Measurements from ENCODE around the gene SUCLA2.

The SUCLA2 gene

DNA sequence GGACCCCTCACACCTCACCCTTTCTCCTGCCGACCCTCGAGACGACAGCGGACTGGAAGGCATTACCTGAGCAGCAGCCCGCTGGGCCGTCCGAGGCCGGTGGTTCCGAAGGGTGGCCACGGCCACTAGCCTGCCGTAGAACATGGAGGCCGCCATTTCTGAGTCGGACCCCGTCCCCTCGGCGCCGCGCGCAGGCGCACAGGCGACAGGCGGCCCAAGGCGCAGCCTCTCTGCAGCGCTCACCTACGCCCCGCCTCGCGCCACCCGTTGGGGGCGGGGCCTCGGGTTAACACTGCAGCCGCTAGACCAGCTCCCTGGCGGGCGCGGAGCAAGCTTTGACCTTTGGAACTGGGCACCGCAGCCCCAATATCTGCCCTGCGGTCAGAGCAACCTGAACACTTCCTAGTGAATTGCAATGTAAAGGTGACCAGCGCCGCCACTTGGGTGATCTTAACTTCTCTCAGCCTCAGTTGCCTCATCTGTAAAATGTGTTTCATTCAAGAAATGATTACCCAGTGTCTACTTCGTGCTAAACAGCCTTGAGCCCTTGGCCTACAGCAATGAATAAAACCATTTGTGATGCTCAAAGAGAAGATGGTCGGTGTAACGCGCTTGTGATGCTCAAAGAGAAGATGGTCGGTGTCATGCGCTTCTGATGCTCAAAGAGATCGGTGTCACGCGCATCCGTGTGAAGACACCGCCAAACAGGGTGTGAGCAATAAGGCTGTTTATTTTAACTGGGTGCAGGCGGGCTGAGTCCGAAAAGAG lies at the start of gene SUCLA2:
TSS of gene SUCLA2 (minus strand) at position 160 of the 768 bp plus-strand sequence. CDS start at position 156, 4 bp downstream.
- TF ChIP-seq, protein P1, sequence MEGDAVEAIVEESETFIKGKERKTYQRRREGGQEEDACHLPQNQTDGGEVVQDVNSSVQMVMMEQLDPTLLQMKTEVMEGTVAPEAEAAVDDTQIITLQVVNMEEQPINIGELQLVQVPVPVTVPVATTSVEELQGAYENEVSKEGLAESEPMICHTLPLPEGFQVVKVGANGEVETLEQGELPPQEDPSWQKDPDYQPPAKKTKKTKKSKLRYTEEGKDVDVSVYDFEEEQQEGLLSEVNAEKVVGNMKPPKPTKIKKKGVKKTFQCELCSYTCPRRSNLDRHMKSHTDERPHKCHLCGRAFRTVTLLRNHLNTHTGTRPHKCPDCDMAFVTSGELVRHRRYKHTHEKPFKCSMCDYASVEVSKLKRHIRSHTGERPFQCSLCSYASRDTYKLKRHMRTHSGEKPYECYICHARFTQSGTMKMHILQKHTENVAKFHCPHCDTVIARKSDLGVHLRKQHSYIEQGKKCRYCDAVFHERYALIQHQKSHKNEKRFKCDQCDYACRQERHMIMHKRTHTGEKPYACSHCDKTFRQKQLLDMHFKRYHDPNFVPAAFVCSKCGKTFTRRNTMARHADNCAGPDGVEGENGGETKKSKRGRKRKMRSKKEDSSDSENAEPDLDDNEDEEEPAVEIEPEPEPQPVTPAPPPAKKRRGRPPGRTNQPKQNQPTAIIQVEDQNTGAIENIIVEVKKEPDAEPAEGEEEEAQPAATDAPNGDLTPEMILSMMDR (conservative IDR thresholded peaks at IDR 0.05; ENCODE audit: control insufficient read depth, insufficient read depth, low read depth, low read length), result no peak
- DNase-seq (ENCODE audit: low read depth), result peak; percentile 81
- H3K4me3 ChIP-seq (ENCODE audit: control insufficient read depth, low read depth, low read length), result peak within 1 kb of the TSS; percentile 98

DNA sequence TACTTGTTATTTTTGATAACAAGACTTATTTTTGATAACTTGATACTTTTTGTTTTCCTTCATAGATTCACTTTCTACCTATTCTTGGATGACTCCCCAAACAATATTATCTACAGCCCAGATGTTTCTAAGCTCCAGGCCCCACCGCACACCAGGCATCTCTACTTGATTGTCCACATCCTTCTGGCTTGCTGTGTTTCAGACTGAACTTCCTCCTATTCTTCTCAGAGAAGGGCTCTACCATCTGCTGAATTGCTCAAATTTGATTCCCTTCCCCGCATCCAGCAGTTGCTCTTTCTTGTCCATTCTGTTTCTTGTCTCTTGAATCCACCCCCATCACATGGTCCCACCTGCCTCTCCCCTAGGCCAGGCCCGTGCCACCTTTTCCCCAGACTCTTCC lies 49.5 kb upstream of the SUCLA2 start:
- TF ChIP-seq, protein P1 (conservative IDR thresholded peaks at IDR 0.05; ENCODE audit: control insufficient read depth, insufficient read depth, low read depth, low read length), result no peak
- DNase-seq (ENCODE audit: low read depth), result no peak
- no peak overlapping the region for H3K4me3 ChIP-seq (ENCODE audit: control insufficient read depth, low read depth, low read length)

DNA sequence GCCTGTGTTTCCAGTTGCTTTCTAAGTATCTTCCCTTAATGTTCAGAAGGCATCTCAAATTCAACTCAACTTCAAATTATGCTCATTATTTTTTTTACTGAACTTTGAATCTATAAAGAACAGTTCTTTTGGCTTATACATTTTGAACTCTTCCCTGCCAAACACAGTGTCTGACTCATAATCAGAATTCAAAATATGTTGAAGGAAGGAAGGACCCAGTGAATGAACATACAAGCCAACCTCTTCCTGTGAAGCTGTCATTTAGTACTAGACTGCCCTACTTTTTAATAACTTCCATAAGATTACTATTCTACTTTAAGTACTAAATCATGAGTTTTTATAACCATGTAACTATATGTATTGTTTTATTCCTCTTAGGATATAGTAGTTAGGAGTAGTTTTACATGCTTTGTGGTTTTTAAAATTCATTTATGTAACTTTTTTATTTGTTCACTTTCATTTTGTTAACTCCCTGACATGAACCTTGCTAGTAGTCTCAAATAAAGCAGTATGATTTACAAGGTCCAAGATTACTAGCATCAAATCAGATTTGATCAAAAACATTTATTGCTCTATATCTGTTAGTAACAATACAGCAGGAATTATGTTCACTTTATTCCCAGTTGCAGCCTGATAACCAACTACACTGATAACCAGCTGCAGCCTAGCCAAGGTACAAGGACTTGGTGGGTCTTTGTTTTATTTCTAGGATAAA lies 42.9 kb upstream of the SUCLA2 start:
- DNase-seq (ENCODE audit: low read depth), result peak; percentile 65
- H3K4me3 ChIP-seq (ENCODE audit: control insufficient read depth, low read depth, low read length), result no peak overlapping the region
- TF ChIP-seq, protein P1 (conservative IDR thresholded peaks at IDR 0.05; ENCODE audit: control insufficient read depth, insufficient read depth, low read depth, low read length), result no peak

DNA sequence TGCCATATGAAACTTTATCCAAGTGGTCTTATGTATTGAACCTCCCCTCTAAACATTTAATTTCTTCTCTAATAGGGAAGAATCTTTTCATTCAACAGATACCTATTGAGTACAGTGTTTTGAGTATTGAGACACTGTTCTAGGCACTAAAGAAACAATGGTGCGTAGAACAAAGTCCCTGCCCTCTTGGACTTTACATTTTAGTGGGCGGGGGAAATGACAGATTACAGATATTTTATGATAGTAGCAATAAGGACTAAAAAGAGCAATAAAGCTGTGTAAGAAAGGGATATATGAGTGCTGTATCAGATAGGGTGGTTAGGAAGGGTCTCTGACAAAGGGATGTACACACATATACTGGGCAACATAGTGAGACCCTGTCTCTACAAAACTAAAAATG lies 41.8 kb upstream of the SUCLA2 start:
- DNase-seq (ENCODE audit: low read depth), result no peak
- H3K4me3 ChIP-seq (ENCODE audit: control insufficient read depth, low read depth, low read length), result no peak overlapping the region
- TF ChIP-seq, protein P1 (conservative IDR thresholded peaks at IDR 0.05; ENCODE audit: control insufficient read depth, insufficient read depth, low read depth, low read length), result no peak

DNA sequence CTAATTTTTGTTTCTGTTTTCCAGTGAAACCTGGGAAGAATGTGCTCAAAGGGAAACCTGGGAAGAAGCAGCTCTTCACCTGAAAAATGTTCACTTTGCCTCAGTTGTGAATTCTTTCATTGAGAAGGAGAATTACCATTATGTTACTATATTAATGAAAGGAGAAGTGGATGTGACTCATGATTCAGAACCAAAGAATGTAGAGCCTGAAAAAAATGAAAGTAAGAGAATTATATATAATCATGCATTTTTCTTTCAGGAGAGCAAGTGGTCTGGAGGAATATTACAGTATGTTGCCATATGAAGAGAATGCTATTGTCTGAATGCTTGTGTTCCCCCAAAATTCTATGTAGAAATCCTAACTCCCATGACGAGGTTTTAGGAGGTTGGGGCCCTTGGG lies 39.8 kb upstream of the SUCLA2 start:
- no peak for DNase-seq (ENCODE audit: low read depth)
- H3K4me3 ChIP-seq (ENCODE audit: control insufficient read depth, low read depth, low read length), result no peak overlapping the region
- TF ChIP-seq, protein P1 (conservative IDR thresholded peaks at IDR 0.05; ENCODE audit: control insufficient read depth, insufficient read depth, low read depth, low read length), result no peak

DNA sequence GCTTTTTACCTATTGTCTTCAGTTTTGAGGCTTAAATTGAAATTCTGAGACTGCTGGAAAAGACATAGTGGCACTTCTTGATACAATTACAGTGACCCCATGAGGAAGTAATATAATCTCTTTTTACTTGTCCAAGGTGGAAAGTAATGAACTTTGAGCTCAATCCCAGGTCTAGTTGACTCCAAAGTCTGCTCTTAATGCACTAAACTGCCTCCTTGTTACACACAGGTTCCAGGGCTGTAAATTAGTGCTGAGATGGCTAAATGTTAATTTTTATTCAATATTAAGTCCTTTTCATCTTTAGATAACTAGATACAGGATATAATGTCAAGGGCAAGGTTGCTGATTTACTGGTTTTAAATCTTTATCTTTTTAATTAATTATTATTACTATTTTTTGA lies 39.0 kb upstream of the SUCLA2 start:
- DNase-seq (ENCODE audit: low read depth), result no peak
- TF ChIP-seq, protein P1 (conservative IDR thresholded peaks at IDR 0.05; ENCODE audit: control insufficient read depth, insufficient read depth, low read depth, low read length), result no peak
- no peak overlapping the region for H3K4me3 ChIP-seq (ENCODE audit: control insufficient read depth, low read depth, low read length)

Data from fibroblast of mammary gland (primary cell).